Keratinocyte (primary cell): ENCODE measurements around the gene ZP1. TPM values are rescaled to one million over a fixed set of nuclear protein-coding genes. Genes with fewer than 3 reads are reported as not detected.

Experiments
- DNase-seq: peaks from one replicate; pipeline ENCODE4 v3.0.0-alpha.2; 2011; ENCODE audit warnings: low read depth, missing footprints, low spot score
- FAIRE-seq: peaks from 2 replicates; lab custom pipeline; 2011; peaks lifted over from hg19 to GRCh38; lab: Jason Lieb, UNC
- H2AFZ ChIP-seq: 2 replicates; pipeline ENCODE4 v1.6.0; 2012; ENCODE audit warnings: low read length, control low read depth, inconsistent platforms; ENCODE audit not compliant: control insufficient read depth
- H3K27ac ChIP-seq: 2 replicates; pipeline ENCODE4 v1.5.1; 2011; ENCODE audit warnings: low read length; ENCODE audit not compliant: control insufficient read depth, insufficient read depth
- H3K27me3 ChIP-seq: 3 replicates; pipeline ENCODE4 v1.6.0; 2011; ENCODE audit warnings: low read length; ENCODE audit not compliant: control insufficient read depth, insufficient read depth; ENCODE audit errors: extremely low read depth
- H3K36me3 ChIP-seq, 2 experiments: 2 replicates in 1 of 2; 3 replicates in 1 of 2; pipeline ENCODE4 v1.5.1; 2011; ENCODE audit warnings: low read length in 2 of 2, mild to moderate bottlenecking in 1 of 2; ENCODE audit not compliant: control insufficient read depth in 2 of 2, insufficient read depth in 2 of 2; ENCODE audit errors: extremely low read depth in 1 of 2
- H3K4me1 ChIP-seq: 3 replicates; pipeline ENCODE4 v1.5.1; 2011; ENCODE audit warnings: low read length; ENCODE audit not compliant: control insufficient read depth, insufficient read depth; ENCODE audit errors: extremely low read depth
- H3K4me2 ChIP-seq: 3 replicates; pipeline ENCODE4 v1.6.0; 2011; ENCODE audit warnings: low read depth, low read length; ENCODE audit not compliant: control insufficient read depth, insufficient read depth; ENCODE audit errors: extremely low read depth
- H3K4me3 ChIP-seq, 3 experiments: fragments of 200-600 bp in 1 of 3; sonication (generic) in 1 of 3; 2 replicates in 2 of 3; 3 replicates in 1 of 3; pipeline ENCODE4 v1.5.1; 2011 to 2016; ENCODE audit warnings: low read length in 3 of 3, mild to moderate bottlenecking in 3 of 3, control low read depth in 2 of 3, inconsistent platforms in 1 of 3, low read depth in 1 of 3, mixed read lengths in 1 of 3, mixed run types in 1 of 3, moderate library complexity in 1 of 3; ENCODE audit not compliant: control insufficient read depth in 2 of 3, insufficient read depth in 2 of 3; ENCODE audit errors: extremely low read depth in 1 of 3
- H3K79me2 ChIP-seq: 2 replicates; pipeline ENCODE4 v1.6.0; 2012; ENCODE audit warnings: low read length; ENCODE audit not compliant: control insufficient read depth, insufficient read depth
- H3K9ac ChIP-seq: 3 replicates; pipeline ENCODE4 v1.6.0; 2011; ENCODE audit warnings: low read length; ENCODE audit not compliant: control insufficient read depth, insufficient read depth; ENCODE audit errors: extremely low read depth
- H3K9me1 ChIP-seq: 3 replicates; pipeline ENCODE4 v1.6.0; 2011; ENCODE audit warnings: low read length; ENCODE audit not compliant: control insufficient read depth, insufficient read depth; ENCODE audit errors: extremely low read depth
- H3K9me3 ChIP-seq: 2 replicates; pipeline ENCODE4 v1.5.1; 2012; ENCODE audit warnings: low read depth, low read length; ENCODE audit not compliant: control insufficient read depth
- H4K20me1 ChIP-seq: 3 replicates; pipeline ENCODE4 v1.6.0; 2011; ENCODE audit warnings: low read length; ENCODE audit not compliant: control insufficient read depth, insufficient read depth; ENCODE audit errors: extremely low read depth
- CTCF ChIP-seq, 3 experiments: IDR thresholded peaks in 1 of 3; conservative IDR thresholded peaks in 1 of 3; optimal IDR thresholded peaks in 1 of 3; 2 replicates in 2 of 3; 3 replicates in 1 of 3; pipeline versions ENCODE3 to v1.5.1; 2011; ENCODE audit warnings: low read length in 3 of 3, mild to moderate bottlenecking in 3 of 3, moderate library complexity in 2 of 3, control low read depth in 1 of 3, inconsistent platforms in 1 of 3; ENCODE audit not compliant: insufficient read depth in 2 of 3; ENCODE audit errors: extremely low read depth in 1 of 3
- EZH2 ChIP-seq: IDR thresholded peaks from one replicate; pipeline ENCODE4 v1.6.1; 2012; ENCODE audit warnings: inconsistent platforms, mild to moderate bottlenecking, low read length, moderate library complexity
- dilution Hi-C: fragments of 300-500 bp; cut with MboI; formaldehyde crosslinking; loops from one replicate; pipeline ENCODE4 v1.7.0; 2020; ENCODE audit warnings: low sequenced_read_pairs; ENCODE audit not compliant: extremely low pct_ligation_motif_present
- polyA plus RNA-seq, 5 experiments: library from polyadenylated mRNA; depleted of rRNA in 3 of 5; stranded (reverse) in 3 of 5; stranded (forward) in 1 of 5; unstranded in 1 of 5; fragments of >200 nt; gene quantifications; 1 replicate in 1 of 5; 2 replicates in 3 of 5; 3 replicates in 1 of 5; pipeline versions ENCODE4 v1.2.1 to v1.2.3, GENCODE V29; 2011 to 2012; ENCODE audit warnings: missing spikeins in 2 of 5, low read depth in 1 of 5, low replicate concordance in 1 of 5

Gene ZP1
- polyA plus RNA-seq, 1 donor (not counting 4 experiments of a cell fraction or from before 2014, with no cell fraction given), result not detected

DNA sequence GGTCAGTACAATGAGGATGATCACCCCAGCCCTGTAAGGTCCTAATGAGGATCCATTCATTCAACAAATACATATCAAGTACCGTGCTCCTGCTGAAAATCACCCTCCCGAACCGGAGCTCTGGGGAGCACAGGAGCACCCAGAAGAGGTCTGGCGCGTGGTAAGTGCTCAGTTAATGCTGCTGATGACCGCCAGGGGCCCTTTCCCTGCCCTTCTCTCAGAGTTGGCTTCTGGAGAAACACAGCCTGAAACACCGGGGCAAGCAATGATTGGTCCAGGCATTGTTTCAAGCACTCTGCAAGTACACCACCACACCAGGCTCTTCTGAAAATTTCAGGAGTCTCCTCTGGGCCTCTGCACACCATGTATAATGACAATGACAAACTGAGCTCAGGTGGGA, 29.2 kb upstream of the ZP1 start:
- no peaks in the 10 kb centered on the region for H3K9me1 ChIP-seq
- no peak overlapping the region for H3K4me2 ChIP-seq
- H3K4me3 ChIP-seq, result no peak overlapping the region
- H4K20me1 ChIP-seq, result no peaks in the 10 kb centered on the region
- no peaks in the 10 kb centered on the region for H3K36me3 ChIP-seq
- no peak for DNase-seq
- no peak for FAIRE-seq
- no peaks in the 10 kb centered on the region for H3K27me3 ChIP-seq
- H3K9ac ChIP-seq, result no peak overlapping the region
- no peak overlapping the region for H3K27ac ChIP-seq
- H3K79me2 ChIP-seq, result peaks cover 12% of the 10 kb centered on the region
- H3K4me1 ChIP-seq, result peaks cover 20% of the 10 kb centered on the region
- no peak for TF ChIP-seq CTCF (optimal IDR thresholded peaks at IDR 0.05 in 1 of 3, IDR thresholded peaks at IDR 0.05 in 1 of 3, conservative IDR thresholded peaks at IDR 0.05 in 1 of 3; ENCODE audit: extremely low read depth in 1 of 3, insufficient read depth in 2 of 3, low read length in 3 of 3)
- TF ChIP-seq EZH2, result no peak
- H3K9me3 ChIP-seq, result no peaks in the 10 kb centered on the region
- dilution Hi-C loops, result no loop called here
- H2AFZ ChIP-seq, result no peak overlapping the region

DNA sequence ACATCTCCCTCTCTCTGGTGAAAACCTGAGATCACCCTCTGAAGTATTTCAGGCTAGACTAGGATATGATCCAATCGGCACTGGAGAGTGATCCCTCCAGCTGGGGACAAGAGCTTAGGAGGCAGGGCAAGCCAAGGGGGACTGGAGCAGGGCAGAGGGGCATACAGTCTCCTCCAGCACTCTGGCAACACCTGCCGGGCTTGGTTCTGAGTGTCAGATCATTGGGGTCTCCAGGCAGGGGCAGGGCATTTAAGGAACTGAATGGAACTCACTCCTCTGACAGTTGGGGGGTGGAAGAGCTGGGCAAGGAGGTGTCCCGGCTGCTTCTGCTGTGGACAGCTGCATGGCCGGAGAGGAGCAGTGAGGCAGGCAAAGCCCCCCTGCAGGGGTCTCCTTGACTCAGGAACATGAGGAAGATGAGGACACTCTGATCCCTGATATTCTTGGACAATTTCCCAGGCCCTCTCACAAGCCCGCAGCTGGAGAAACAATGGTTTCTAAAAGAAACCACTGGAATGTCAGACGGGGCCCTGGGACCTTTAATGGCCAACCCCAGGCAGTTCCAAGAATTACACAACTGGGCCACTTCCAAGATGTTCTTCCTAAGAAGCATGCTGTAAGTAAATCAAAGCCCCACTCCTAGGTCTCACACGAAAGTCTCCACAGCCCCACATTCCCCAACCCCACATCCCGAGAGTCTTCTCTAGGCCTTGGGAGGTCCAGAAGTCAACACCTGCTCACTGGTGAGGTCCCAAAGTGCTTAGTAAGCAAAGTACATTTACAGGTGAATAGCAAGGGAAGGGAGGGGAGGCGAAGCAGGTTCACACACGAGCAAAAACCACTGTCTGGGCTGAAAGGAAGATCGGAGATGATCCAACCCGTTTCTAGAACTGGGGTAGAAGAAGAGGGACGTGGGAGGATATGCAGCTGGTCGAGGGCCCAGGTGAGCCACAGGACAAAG, 26.6 kb upstream of the ZP1 start:
- Histone ChIP-seq H3K79me2 (peaks cover 38% of the 10 kb centered on the region), H3K4me3 (peak overlapping the region in 1 of 3 experiments; percentile 96), H2AFZ (peak overlapping the region; percentile 94), H3K4me1 (peaks cover 31% of the 10 kb centered on the region), H3K9me3 (no peaks in the 10 kb centered on the region), H3K9ac (peak overlapping the region; percentile 97), H3K9me1 (no peaks in the 10 kb centered on the region), H3K27ac (peak overlapping the region; percentile 95), H3K36me3 (peaks cover 2 to 7% of the 10 kb centered on the region in 2 experiments), H3K4me2 (peak overlapping the region; percentile 83), H4K20me1 (peaks cover 8% of the 10 kb centered on the region), H3K27me3 (no peaks in the 10 kb centered on the region)
- dilution Hi-C loops, result no loop called here
- no peak for FAIRE-seq
- no peak for DNase-seq
- TF ChIP-seq CTCF (optimal IDR thresholded peaks at IDR 0.05 in 1 of 3, IDR thresholded peaks at IDR 0.05 in 1 of 3, conservative IDR thresholded peaks at IDR 0.05 in 1 of 3; ENCODE audit: extremely low read depth in 1 of 3, insufficient read depth in 2 of 3, low read length in 3 of 3), result no peak
- TF ChIP-seq EZH2, result no peak
